Measurements from ENCODE around the gene ZC3H13. TPM values are rescaled to one million over a fixed set of nuclear protein-coding genes. Genes with fewer than 3 reads are reported as not detected.

ZC3H13 gene
- polyA plus RNA-seq, 1 donor from 2014 or later: 19.5 TPM

DNA sequence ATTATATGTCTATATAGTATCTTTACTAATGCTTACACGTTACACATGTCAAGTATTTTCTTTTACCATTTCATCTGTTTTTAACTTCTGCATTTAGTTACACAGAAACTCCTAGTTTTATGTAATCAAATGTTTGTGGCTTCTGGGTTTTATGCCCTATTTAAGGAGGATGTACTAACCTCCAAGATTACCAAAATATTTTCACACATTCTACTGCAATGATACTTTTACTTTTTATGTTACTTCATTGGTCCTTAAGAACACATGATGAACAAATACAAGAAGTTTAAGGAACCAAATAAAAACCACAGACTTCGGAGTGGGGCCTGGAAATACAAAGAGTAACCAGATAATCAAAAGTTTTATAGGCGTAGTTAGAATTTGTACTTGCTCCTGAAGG lies 37.2 kb downstream of the ZC3H13 start:
- no peaks in the 10 kb centered on the region for H3K79me2 ChIP-seq (replicated peaks; ENCODE audit: insufficient read depth, low read length)
- TF ChIP-seq, protein P1, sequence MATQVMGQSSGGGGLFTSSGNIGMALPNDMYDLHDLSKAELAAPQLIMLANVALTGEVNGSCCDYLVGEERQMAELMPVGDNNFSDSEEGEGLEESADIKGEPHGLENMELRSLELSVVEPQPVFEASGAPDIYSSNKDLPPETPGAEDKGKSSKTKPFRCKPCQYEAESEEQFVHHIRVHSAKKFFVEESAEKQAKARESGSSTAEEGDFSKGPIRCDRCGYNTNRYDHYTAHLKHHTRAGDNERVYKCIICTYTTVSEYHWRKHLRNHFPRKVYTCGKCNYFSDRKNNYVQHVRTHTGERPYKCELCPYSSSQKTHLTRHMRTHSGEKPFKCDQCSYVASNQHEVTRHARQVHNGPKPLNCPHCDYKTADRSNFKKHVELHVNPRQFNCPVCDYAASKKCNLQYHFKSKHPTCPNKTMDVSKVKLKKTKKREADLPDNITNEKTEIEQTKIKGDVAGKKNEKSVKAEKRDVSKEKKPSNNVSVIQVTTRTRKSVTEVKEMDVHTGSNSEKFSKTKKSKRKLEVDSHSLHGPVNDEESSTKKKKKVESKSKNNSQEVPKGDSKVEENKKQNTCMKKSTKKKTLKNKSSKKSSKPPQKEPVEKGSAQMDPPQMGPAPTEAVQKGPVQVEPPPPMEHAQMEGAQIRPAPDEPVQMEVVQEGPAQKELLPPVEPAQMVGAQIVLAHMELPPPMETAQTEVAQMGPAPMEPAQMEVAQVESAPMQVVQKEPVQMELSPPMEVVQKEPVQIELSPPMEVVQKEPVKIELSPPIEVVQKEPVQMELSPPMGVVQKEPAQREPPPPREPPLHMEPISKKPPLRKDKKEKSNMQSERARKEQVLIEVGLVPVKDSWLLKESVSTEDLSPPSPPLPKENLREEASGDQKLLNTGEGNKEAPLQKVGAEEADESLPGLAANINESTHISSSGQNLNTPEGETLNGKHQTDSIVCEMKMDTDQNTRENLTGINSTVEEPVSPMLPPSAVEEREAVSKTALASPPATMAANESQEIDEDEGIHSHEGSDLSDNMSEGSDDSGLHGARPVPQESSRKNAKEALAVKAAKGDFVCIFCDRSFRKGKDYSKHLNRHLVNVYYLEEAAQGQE (IDR thresholded peaks at IDR 0.05; ENCODE audit: borderline replicate concordance): no peak
- TF ChIP-seq POLR2AphosphoS5 (IDR thresholded peaks at IDR 0.05) (no peak), EZH2 (IDR thresholded peaks at IDR 0.05; ENCODE audit: borderline replicate concordance, insufficient read depth, low read length, poor library complexity, severe bottlenecking) (no peak), RAD21 (conservative IDR thresholded peaks at IDR 0.05) (no peak), TAF1 (IDR thresholded peaks at IDR 0.05; ENCODE audit: low read depth) (no peak), MXI1 (conservative IDR thresholded peaks at IDR 0.05; ENCODE audit: poor library complexity, severe bottlenecking) (no peak), SMC3 (conservative IDR thresholded peaks at IDR 0.05; ENCODE audit: poor library complexity) (no peak), EP300 (conservative IDR thresholded peaks at IDR 0.05; ENCODE audit: poor library complexity, severe bottlenecking) (no peak)
- TF ChIP-seq, protein P2, sequence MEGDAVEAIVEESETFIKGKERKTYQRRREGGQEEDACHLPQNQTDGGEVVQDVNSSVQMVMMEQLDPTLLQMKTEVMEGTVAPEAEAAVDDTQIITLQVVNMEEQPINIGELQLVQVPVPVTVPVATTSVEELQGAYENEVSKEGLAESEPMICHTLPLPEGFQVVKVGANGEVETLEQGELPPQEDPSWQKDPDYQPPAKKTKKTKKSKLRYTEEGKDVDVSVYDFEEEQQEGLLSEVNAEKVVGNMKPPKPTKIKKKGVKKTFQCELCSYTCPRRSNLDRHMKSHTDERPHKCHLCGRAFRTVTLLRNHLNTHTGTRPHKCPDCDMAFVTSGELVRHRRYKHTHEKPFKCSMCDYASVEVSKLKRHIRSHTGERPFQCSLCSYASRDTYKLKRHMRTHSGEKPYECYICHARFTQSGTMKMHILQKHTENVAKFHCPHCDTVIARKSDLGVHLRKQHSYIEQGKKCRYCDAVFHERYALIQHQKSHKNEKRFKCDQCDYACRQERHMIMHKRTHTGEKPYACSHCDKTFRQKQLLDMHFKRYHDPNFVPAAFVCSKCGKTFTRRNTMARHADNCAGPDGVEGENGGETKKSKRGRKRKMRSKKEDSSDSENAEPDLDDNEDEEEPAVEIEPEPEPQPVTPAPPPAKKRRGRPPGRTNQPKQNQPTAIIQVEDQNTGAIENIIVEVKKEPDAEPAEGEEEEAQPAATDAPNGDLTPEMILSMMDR (IDR thresholded peaks at IDR 0.05; ENCODE audit: poor library complexity, severe bottlenecking): no peak
- H4K20me1 ChIP-seq (ENCODE audit: insufficient read depth): no peaks in the 10 kb centered on the region
- H3K9me2 ChIP-seq (ENCODE audit: insufficient read depth, low read length): no peaks in the 10 kb centered on the region
- no peaks in the 10 kb centered on the region for H3K36me3 ChIP-seq (ENCODE audit: insufficient read depth, low read length)
- H3K4me3 ChIP-seq (ENCODE audit: low read length): no peak overlapping the region
- H3K4me2 ChIP-seq (ENCODE audit: low read length): no peak overlapping the region
- no peaks in the 10 kb centered on the region for H3F3A ChIP-seq (ENCODE audit: insufficient read depth, low read length, poor library complexity, severe bottlenecking)
- no peak overlapping the region for H3K9ac ChIP-seq (ENCODE audit: low read length)
- no peaks in the 10 kb centered on the region for H3K27me3 ChIP-seq (ENCODE audit: insufficient read depth, low read depth, low read length)
- no peaks in the 10 kb centered on the region for H3K9me3 ChIP-seq (ENCODE audit: low read length)
- no peak overlapping the region for H2AFZ ChIP-seq (ENCODE audit: low read depth, low read length)
- H3K27ac ChIP-seq (ENCODE audit: low read length): no peak overlapping the region

DNA sequence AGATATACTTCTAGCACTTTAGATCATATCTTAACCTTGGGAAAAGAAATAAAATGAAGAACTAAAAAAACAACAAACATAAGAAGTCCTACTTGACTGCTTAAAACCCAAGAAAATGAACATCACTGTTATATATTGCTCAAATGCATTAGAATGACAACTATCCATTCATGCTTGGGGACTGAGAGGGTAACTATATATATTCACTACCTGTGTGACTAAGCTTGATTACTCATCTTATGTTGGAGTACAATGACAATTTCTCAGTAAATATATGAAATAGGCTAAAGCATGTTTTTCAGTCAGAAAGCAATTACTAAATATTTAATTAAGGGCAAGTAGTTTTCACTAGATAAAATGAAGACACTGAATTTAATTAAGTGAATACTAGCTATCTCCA lies 40.1 kb downstream of the ZC3H13 start:
- Histone ChIP-seq H3K4me2 (ENCODE audit: low read length) (no peak overlapping the region), H3K9ac (ENCODE audit: low read length) (no peak overlapping the region), H3K4me3 (ENCODE audit: low read length) (no peak overlapping the region), H3K79me2 (replicated peaks; ENCODE audit: insufficient read depth, low read length) (no peaks in the 10 kb centered on the region), H2AFZ (ENCODE audit: low read depth, low read length) (no peak overlapping the region), H3K27me3 (ENCODE audit: insufficient read depth, low read depth, low read length) (no peaks in the 10 kb centered on the region), H3K9me3 (ENCODE audit: low read length) (no peaks in the 10 kb centered on the region), H3K9me2 (ENCODE audit: insufficient read depth, low read length) (no peaks in the 10 kb centered on the region), H3K36me3 (ENCODE audit: insufficient read depth, low read length) (no peaks in the 10 kb centered on the region), H3K27ac (ENCODE audit: low read length) (no peak overlapping the region), H3F3A (ENCODE audit: insufficient read depth, low read length, poor library complexity, severe bottlenecking) (no peaks in the 10 kb centered on the region), H4K20me1 (ENCODE audit: insufficient read depth) (no peaks in the 10 kb centered on the region)
- TF ChIP-seq RAD21 (conservative IDR thresholded peaks at IDR 0.05): no peak
- TF ChIP-seq EP300 (conservative IDR thresholded peaks at IDR 0.05; ENCODE audit: poor library complexity, severe bottlenecking): no peak
- TF ChIP-seq MXI1 (conservative IDR thresholded peaks at IDR 0.05; ENCODE audit: poor library complexity, severe bottlenecking): no peak
- TF ChIP-seq EZH2 (IDR thresholded peaks at IDR 0.05; ENCODE audit: borderline replicate concordance, insufficient read depth, low read length, poor library complexity, severe bottlenecking): no peak
- no peak for TF ChIP-seq SMC3 (conservative IDR thresholded peaks at IDR 0.05; ENCODE audit: poor library complexity)
- TF ChIP-seq, protein P1 (IDR thresholded peaks at IDR 0.05; ENCODE audit: borderline replicate concordance): no peak
- TF ChIP-seq TAF1 (IDR thresholded peaks at IDR 0.05; ENCODE audit: low read depth): no peak
- TF ChIP-seq, protein P2 (IDR thresholded peaks at IDR 0.05; ENCODE audit: poor library complexity, severe bottlenecking): no peak
- no peak for TF ChIP-seq POLR2AphosphoS5 (IDR thresholded peaks at IDR 0.05)
